ENCODE measurements around the gene TMEM128. TPM values are rescaled to one million over a fixed set of nuclear protein-coding genes. Genes with fewer than 3 reads are reported as not detected.
"Not testable (repeated sequence)": the region's sequence is repeated elsewhere in the genome, so short reads cannot be mapped to it uniquely, and the experiment has no call there.

TMEM128 gene
- total and polyA plus RNA-seq, 12 donors = 14.6 to 33.2 (median 28.8) TPM

GRCh38 chr4:4256799-4257198, 8.8 kb upstream of the TMEM128 start:
- no peak for TF ChIP-seq POLR2A (IDR thresholded peaks at IDR 0.05)
- TF ChIP-seq, protein P1, sequence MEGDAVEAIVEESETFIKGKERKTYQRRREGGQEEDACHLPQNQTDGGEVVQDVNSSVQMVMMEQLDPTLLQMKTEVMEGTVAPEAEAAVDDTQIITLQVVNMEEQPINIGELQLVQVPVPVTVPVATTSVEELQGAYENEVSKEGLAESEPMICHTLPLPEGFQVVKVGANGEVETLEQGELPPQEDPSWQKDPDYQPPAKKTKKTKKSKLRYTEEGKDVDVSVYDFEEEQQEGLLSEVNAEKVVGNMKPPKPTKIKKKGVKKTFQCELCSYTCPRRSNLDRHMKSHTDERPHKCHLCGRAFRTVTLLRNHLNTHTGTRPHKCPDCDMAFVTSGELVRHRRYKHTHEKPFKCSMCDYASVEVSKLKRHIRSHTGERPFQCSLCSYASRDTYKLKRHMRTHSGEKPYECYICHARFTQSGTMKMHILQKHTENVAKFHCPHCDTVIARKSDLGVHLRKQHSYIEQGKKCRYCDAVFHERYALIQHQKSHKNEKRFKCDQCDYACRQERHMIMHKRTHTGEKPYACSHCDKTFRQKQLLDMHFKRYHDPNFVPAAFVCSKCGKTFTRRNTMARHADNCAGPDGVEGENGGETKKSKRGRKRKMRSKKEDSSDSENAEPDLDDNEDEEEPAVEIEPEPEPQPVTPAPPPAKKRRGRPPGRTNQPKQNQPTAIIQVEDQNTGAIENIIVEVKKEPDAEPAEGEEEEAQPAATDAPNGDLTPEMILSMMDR (IDR thresholded peaks at IDR 0.05) = no peak
- H3K27ac ChIP-seq = no peak overlapping the region
- H3K4me3 ChIP-seq = no peak overlapping the region
- WGBS, 4 donors = 70 to 79% (median 76%) methylated on average over 9 to 10 of the region's 10 CpGs
- H3K27me3 ChIP-seq = no peaks in the 10 kb centered on the region
- no peak for DNase-seq
- no peaks in the 10 kb centered on the region for H3K36me3 ChIP-seq (replicated peaks in 1 of 2)
- intact Hi-C loops (cut with DNase I) = no loop called here
- H3K9me3 ChIP-seq (replicated peaks in 1 of 3) = no peaks in the 10 kb centered on the region
- H3K4me1 ChIP-seq (replicated peaks in 1 of 2) = peaks cover 0 to 4% of the 10 kb centered on the region in 2 donors

DNA sequence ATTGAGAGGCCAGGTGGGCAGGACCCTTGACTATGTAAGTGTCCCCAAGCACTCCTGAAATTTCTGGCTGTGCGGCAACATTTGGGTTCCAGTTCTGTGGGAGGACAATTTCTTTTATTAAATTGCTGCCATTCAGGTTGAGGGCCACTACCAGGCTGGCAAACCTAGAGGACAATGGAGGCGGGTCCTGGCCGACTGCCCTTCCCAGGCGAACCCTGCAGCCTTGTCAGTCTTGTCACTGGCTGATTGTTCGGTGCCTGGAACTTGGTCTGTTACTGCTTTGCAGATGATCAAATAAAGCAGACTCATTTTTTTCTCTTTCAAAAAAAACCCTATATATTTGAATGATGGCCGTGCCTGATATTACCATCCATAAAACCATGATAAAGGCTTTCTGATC, 6.6 kb upstream of the TMEM128 start:
- Histone ChIP-seq H3K36me3 (replicated peaks in 1 of 2) (no peaks in the 10 kb centered on the region), H3K27ac (no peak overlapping the region), H3K4me1 (replicated peaks in 1 of 2) (peaks cover 0 to 4% of the 10 kb centered on the region in 2 donors), H3K9me3 (replicated peaks in 1 of 3) (no peaks in the 10 kb centered on the region), H3K4me3 (no peak overlapping the region), H3K27me3 (no peaks in the 10 kb centered on the region)
- intact Hi-C loops (cut with DNase I) = loop anchor here (5.0 kb wide), 3 partner anchors 38 to 83 kb away; partner anchors contain the start of genes LYAR (in 1 of the 2) and ZBTB49 (in 1 of the 2)
- TF ChIP-seq POLR2A (IDR thresholded peaks at IDR 0.05) = no peak
- TF ChIP-seq, protein P1 (IDR thresholded peaks at IDR 0.05) = no peak
- WGBS, 4 donors = 57 to 73% (median 67%) methylated on average over 6 of the region's 6 CpGs
- DNase-seq = no peak

DNA sequence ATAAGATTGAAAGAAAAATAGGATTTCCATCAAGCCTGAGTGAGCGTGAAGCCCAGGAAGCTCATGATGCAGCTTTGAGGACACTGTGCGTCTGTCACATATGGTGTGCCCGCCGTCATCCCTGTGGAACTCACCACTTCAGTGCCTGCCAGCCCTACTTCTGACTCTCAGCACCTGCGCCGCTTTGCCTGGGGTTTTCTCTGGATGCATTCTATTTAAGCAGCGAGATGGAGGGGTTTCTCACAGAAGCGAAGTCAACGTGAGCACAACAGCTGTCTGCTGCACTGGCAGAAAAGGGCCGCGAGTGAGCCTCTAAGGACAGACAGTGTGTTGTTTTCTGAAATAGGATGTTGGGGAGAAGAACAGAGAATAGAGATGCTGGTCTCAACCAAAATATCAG, 6.2 kb upstream of the TMEM128 start:
- WGBS, 4 donors = 74 to 81% (median 78%) methylated on average over 11 of the region's 11 CpGs
- Histone ChIP-seq H3K36me3 (replicated peaks in 1 of 2) (no peaks in the 10 kb centered on the region), H3K4me1 (replicated peaks in 1 of 2) (peaks cover 0 to 4% of the 10 kb centered on the region in 2 donors), H3K9me3 (replicated peaks in 1 of 3) (no peaks in the 10 kb centered on the region), H3K27ac (no peak overlapping the region), H3K27me3 (no peaks in the 10 kb centered on the region), H3K4me3 (no peak overlapping the region)
- TF ChIP-seq, protein P1 (IDR thresholded peaks at IDR 0.05) = no peak
- no peak for TF ChIP-seq POLR2A (IDR thresholded peaks at IDR 0.05)
- no peak for DNase-seq
- intact Hi-C loops (cut with DNase I) = loop anchor here (5.0 kb wide), 3 partner anchors 38 to 83 kb away; partner anchors contain the start of genes LYAR (in 1 of the 2) and ZBTB49 (in 1 of the 2)

DNA sequence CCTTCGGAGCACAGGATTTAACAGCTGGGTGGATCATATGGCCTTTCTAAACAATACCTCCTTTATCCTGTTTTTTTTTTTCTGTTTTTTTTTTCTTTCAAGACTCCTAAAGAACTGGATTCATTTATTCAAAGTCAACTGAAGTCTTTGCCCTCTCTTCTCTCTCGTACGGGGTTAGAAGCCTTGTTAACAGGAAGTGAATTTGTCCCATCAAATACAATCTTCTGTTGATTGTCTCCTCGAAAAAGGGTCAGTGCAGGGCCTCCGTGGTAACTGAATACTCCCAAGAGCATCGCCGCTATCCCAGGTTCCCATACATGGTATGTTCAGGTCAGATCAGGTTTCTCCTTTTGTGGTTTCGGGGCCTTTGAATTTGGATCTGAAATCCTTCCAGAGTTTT, 1.8 kb upstream of the TMEM128 start:
- Histone ChIP-seq H3K27ac (no peak overlapping the region), H3K4me1 (replicated peaks in 1 of 2) (peaks cover 4 to 19% of the 10 kb centered on the region in 2 donors), H3K9me3 (replicated peaks in 1 of 3) (no peaks in the 10 kb centered on the region), H3K36me3 (replicated peaks in 1 of 2) (peaks cover 0 to 2% of the 10 kb centered on the region in 2 donors), H3K4me3 (no peak overlapping the region), H3K27me3 (no peaks in the 10 kb centered on the region)
- no peak for TF ChIP-seq POLR2A (IDR thresholded peaks at IDR 0.05)
- TF ChIP-seq, protein P1 (IDR thresholded peaks at IDR 0.05) = no peak
- no peak for DNase-seq
- intact Hi-C loops (cut with DNase I) = loop anchor here (5.0 kb wide), 3 partner anchors 42 to 87 kb away; partner anchors contain the start of genes LYAR (in 1 of the 2) and ZBTB49 (in 1 of the 2)
- 79 to 87% (median 84%) methylated on average over 8 of the region's 8 CpGs for WGBS, 4 donors

DNA sequence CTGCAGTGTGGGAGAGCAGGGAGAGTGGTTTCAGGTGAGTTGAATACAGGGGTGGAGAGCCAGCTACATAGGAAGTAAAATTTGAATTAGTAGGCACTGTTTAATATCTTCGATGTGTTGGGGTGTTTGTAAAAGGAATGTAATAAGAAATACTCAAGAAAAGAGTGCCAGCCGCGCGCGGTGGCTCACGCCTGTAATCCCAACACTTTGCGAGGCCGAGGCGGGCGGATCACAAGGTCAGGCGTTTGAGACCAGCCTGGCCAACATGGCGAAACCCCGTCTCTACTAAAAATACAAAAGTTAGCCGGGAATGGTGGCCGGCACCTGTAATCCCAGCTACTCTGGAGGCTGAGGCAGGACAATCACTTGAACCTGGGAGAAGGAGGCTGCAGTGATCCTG, 1.3 kb upstream of the TMEM128 start:
- peak overlapping the region in 1 of 5 donors; percentile 94 for H3K27ac ChIP-seq
- H3K4me3 ChIP-seq; H3K36me3 ChIP-seq (replicated peaks in 1 of 2); DNase-seq; H3K9me3 ChIP-seq (replicated peaks in 1 of 3); intact Hi-C loops (cut with DNase I); H3K27me3 ChIP-seq: not testable (repeated sequence)
- H3K4me1 ChIP-seq (replicated peaks in 1 of 2) = peaks cover 4 to 19% of the 10 kb centered on the region in 2 donors
- 88 to 96% (median 93%) methylated on average over 15 of the region's 15 CpGs for WGBS, 4 donors
